ENCODE measurements around the gene BRPF1.

- TF ChIP-seq CTCF (IDR thresholded peaks at IDR 0.05) = no peak
- TF ChIP-seq ZFX (IDR thresholded peaks at IDR 0.05; ENCODE audit: borderline replicate concordance) = no peak
These were observed 13.4 kb upstream of the BRPF1 start for GRCh38 chr3:9718118-9718517.

Data from 22Rv1 (cell line).